ENCODE data around the gene PSIP1.
"Not testable (repeated sequence)": the region's sequence is repeated elsewhere in the genome, so short reads cannot be mapped to it uniquely, and the experiment has no call there.

PSIP1 gene

DNA sequence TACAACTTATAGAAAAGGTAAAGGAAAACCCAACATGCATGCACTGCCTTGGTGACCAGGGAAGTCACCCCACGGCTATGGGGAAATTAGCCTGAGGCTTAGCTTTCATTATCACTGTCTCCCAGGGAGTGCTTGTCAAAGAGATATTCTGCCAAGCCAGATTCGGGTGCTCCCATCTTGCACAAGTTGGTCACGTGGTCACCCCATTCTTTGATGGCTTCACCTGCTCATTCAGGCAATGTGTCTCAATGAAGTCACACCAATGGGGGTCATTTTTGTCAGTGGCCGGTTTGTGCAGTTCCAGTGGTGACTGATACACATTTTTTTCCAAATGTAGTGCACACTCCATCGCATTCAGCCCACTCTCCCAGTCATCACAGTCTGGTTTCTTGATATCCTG, 16.3 kb upstream of the PSIP1 start:
- H3K4me1 ChIP-seq (ENCODE audit: control insufficient read depth, insufficient read depth, low read length, poor library complexity, severe bottlenecking); H3K9me3 ChIP-seq (ENCODE audit: control insufficient read depth, low read length); H3K27ac ChIP-seq (ENCODE audit: low read depth, low read length, severe bottlenecking); H3K4me3 ChIP-seq (ENCODE audit: extremely low read depth, insufficient read depth, low read length, poor library complexity, severe bottlenecking); H3K36me3 ChIP-seq (ENCODE audit: control insufficient read depth, insufficient read depth, low read length): not testable (repeated sequence)
- WGBS, 2 experiments (ENCODE audit: insufficient coverage in 2 of 2), result 90 to 94% methylated on average over 4 to 5 of the region's 5 CpGs

DNA sequence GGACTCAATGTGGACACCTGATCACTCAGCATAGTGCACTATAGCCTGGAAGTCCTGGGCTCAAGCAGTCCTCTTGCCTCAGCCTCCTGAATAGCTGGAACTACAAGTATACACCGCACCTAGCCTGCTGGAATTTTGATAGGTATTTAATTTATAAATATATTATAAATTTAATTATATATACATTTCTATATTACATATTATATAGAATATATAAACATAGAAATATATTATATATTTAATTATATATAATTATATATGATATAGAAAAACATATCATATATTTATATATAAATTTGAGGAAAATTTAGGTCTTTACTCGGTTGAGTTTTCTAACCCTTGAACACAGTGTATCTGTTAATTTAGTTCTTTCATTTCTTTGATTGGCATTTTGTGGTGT, 15.2 kb upstream of the PSIP1 start:
- H3K36me3 ChIP-seq (ENCODE audit: control insufficient read depth, insufficient read depth, low read length), result no peaks in the 10 kb centered on the region
- no CpG with 5 or more reads among the region's 2 CpGs for WGBS, 2 experiments (ENCODE audit: insufficient coverage in 2 of 2)
- no peak overlapping the region for H3K4me3 ChIP-seq (ENCODE audit: extremely low read depth, insufficient read depth, low read length, poor library complexity, severe bottlenecking)
- no peak overlapping the region for H3K27ac ChIP-seq (ENCODE audit: low read depth, low read length, severe bottlenecking)
- no peaks in the 10 kb centered on the region for H3K4me1 ChIP-seq (ENCODE audit: control insufficient read depth, insufficient read depth, low read length, poor library complexity, severe bottlenecking)
- H3K9me3 ChIP-seq (ENCODE audit: control insufficient read depth, low read length), result no peaks in the 10 kb centered on the region

DNA sequence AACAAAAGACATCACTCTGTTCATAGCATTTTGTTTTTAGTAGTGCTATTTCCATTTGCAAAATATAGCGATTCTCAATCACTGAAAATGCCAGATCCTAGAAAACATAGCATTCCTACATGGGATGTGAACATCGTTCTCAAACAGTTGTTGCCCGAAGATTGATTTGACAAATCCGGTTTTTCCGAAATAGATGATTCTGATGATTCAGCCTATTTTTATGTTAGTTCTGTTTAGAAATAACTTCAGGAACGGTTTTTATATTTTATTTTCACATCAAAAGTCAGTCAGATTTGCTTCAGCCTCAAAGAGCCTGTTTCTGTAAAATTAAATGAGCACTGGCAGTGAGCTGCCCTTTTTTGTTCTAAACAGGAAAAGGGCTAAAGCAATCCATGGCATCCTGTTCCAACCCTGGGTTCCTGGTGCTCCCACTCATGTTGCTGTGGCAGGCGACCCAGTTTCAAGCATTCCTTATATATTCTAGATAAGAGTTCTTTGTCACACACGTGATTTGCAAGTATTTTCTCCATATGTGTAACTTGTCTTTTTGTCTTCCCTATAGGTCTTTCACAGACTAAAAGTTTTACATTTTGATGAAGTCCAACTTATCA, 14.2 kb upstream of the PSIP1 start:
- H3K36me3 ChIP-seq (ENCODE audit: control insufficient read depth, insufficient read depth, low read length), result no peaks in the 10 kb centered on the region
- no peaks in the 10 kb centered on the region for H3K9me3 ChIP-seq (ENCODE audit: control insufficient read depth, low read length)
- H3K4me1 ChIP-seq (ENCODE audit: control insufficient read depth, insufficient read depth, low read length, poor library complexity, severe bottlenecking), result no peaks in the 10 kb centered on the region
- H3K27ac ChIP-seq (ENCODE audit: low read depth, low read length, severe bottlenecking), result no peak overlapping the region
- WGBS, 2 experiments (ENCODE audit: insufficient coverage in 2 of 2), result 67 to 100% methylated on average over 1 to 2 of the region's 8 CpGs
- no peak overlapping the region for H3K4me3 ChIP-seq (ENCODE audit: extremely low read depth, insufficient read depth, low read length, poor library complexity, severe bottlenecking)

DNA sequence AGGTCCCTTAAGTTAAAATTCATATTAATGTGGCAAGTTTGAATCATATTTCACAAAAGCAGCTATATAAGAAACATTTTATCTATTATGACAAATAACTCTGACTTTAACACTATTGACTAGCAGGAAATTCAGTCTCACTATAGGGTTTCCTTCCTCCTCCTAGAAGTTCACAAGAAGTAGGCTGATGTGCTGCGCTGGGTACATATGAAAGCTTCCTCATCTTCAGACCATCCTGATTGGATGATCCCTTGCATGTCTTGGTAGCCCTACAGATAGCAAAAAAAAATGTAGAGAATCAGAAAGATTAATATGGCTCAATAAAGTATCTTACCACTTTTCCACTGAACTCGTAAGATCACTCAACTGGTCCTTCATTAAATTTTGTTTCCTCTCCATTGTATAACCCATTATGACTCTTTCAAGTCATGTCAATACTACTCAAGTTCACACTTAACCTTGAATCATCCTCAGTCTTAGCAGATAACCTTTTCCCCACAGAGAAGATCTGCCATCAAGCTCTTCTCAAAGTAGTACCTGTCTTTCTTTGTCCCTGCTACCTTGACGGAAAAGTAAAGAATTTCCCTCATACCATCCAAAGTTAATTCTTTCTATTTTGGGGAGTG, 11.5 kb upstream of the PSIP1 start:
- Histone ChIP-seq H3K27ac (ENCODE audit: low read depth, low read length, severe bottlenecking) (no peak overlapping the region), H3K9me3 (ENCODE audit: control insufficient read depth, low read length) (no peaks in the 10 kb centered on the region), H3K36me3 (ENCODE audit: control insufficient read depth, insufficient read depth, low read length) (no peaks in the 10 kb centered on the region), H3K4me1 (ENCODE audit: control insufficient read depth, insufficient read depth, low read length, poor library complexity, severe bottlenecking) (no peaks in the 10 kb centered on the region), H3K4me3 (ENCODE audit: extremely low read depth, insufficient read depth, low read length, poor library complexity, severe bottlenecking) (no peak overlapping the region)
- WGBS, 2 experiments (ENCODE audit: insufficient coverage in 2 of 2), result 89 to 92% methylated on average over 1 to 2 of the region's 3 CpGs

DNA sequence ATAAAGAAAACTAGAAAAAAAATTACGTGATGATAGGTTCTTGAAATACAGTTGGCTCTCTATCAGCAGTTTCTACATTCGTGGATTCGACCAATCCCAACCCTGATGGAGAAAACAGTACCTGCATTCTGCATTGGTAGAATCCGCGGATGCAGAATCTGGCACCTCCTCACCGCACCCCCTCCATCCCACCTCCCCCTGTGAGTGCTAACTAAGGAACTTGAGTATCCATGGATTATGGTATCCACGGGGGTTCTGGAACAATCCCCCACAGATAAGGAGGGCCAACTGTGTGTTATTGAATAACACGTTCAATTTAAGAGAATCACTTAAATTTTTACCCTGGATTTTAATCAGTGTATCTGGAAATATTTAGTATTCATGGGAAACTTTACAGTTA, 10.5 kb upstream of the PSIP1 start:
- 81 to 97% methylated on average over 4 to 5 of the region's 8 CpGs for WGBS, 2 experiments (ENCODE audit: insufficient coverage in 2 of 2)
- H3K9me3 ChIP-seq (ENCODE audit: control insufficient read depth, low read length), result no peaks in the 10 kb centered on the region
- no peak overlapping the region for H3K27ac ChIP-seq (ENCODE audit: low read depth, low read length, severe bottlenecking)
- H3K4me1 ChIP-seq (ENCODE audit: control insufficient read depth, insufficient read depth, low read length, poor library complexity, severe bottlenecking), result no peaks in the 10 kb centered on the region
- no peak overlapping the region for H3K4me3 ChIP-seq (ENCODE audit: extremely low read depth, insufficient read depth, low read length, poor library complexity, severe bottlenecking)
- H3K36me3 ChIP-seq (ENCODE audit: control insufficient read depth, insufficient read depth, low read length), result no peaks in the 10 kb centered on the region

DNA sequence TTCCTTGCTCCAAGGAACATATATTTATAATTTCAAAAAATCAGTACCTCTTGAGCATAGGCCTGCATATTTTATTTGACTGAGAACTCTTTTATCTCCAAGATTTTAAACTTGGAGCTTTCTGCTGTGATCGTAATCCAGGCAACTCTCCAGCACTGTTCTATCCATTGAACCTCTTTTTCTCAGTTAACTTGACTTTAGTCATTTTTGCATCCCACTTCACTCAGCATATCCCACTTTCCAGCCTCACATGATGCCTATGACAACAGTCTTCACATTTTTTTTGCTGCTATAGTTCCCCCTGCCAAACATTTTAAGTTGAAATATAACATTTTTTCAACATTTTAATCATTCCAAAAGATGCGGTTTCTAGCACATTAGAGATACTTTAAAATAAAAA, 9.1 kb upstream of the PSIP1 start:
- Histone ChIP-seq H3K4me3 (ENCODE audit: extremely low read depth, insufficient read depth, low read length, poor library complexity, severe bottlenecking) (no peak overlapping the region), H3K9me3 (ENCODE audit: control insufficient read depth, low read length) (no peaks in the 10 kb centered on the region), H3K4me1 (ENCODE audit: control insufficient read depth, insufficient read depth, low read length, poor library complexity, severe bottlenecking) (no peaks in the 10 kb centered on the region), H3K27ac (ENCODE audit: low read depth, low read length, severe bottlenecking) (no peak overlapping the region), H3K36me3 (ENCODE audit: control insufficient read depth, insufficient read depth, low read length) (no peaks in the 10 kb centered on the region)
- 100% methylated on average over 1 of the region's 2 CpGs for WGBS, 2 experiments (ENCODE audit: insufficient coverage in 2 of 2)

DNA sequence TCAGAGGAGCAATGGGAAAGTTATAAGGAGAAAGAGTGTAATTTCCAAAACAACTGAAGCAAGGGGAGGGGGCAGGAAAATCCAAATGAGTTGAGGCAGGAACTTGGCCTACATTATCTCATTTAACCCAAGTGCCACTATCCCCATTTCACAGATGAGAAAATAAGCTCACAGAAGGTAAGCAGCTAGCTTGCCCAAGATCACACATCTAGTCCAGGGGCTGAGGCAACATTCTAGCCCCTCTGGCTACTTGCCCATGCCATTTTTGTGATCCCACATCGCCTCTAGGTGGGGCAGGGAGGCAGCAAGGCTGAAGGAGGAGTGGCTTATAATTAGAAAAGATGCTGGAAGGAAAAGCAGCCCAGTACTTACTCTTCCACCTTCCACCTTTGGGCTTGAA, 2.6 kb upstream of the PSIP1 start:
- H3K4me1 ChIP-seq (ENCODE audit: control insufficient read depth, insufficient read depth, low read length, poor library complexity, severe bottlenecking), result peaks cover 5% of the 10 kb centered on the region
- 0% methylated on average over 1 of the region's 1 CpG; no CpG with 5 or more reads in 1 of the 2 experiments for WGBS, 2 experiments (ENCODE audit: insufficient coverage in 2 of 2)
- H3K27ac ChIP-seq (ENCODE audit: low read depth, low read length, severe bottlenecking), result no peak overlapping the region
- no peaks in the 10 kb centered on the region for H3K9me3 ChIP-seq (ENCODE audit: control insufficient read depth, low read length)
- H3K36me3 ChIP-seq (ENCODE audit: control insufficient read depth, insufficient read depth, low read length), result peaks cover 10% of the 10 kb centered on the region
- no peak overlapping the region for H3K4me3 ChIP-seq (ENCODE audit: extremely low read depth, insufficient read depth, low read length, poor library complexity, severe bottlenecking)

DNA sequence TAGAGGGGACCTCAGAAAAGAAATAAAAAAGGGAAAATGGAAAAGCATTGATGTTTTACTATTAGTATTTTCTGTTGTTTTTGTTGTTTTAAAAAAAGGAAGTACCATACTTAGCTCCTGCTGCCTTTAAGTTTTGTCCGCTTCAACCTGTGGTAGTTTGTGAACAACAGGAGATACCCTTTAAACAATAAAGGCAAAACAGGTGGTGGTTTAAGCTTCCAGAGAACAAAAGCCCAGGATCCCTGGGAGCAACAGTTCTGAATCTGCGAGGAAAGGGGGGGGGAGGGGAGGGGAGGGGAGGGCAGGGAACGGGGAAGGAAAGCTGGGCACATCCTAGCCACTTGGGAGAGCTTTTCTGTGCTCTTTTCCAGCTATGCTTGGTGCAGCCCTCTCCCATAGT, 2.1 kb upstream of the PSIP1 start:
- Histone ChIP-seq H3K4me1 (ENCODE audit: control insufficient read depth, insufficient read depth, low read length, poor library complexity, severe bottlenecking) (peaks cover 5% of the 10 kb centered on the region), H3K4me3 (ENCODE audit: extremely low read depth, insufficient read depth, low read length, poor library complexity, severe bottlenecking) (no peak overlapping the region), H3K36me3 (ENCODE audit: control insufficient read depth, insufficient read depth, low read length) (peaks cover 14% of the 10 kb centered on the region), H3K9me3 (ENCODE audit: control insufficient read depth, low read length) (no peaks in the 10 kb centered on the region), H3K27ac (ENCODE audit: low read depth, low read length, severe bottlenecking) (no peak overlapping the region)
- 40% methylated on average over 1 of the region's 3 CpGs; no CpG with 5 or more reads in 1 of the 2 experiments for WGBS, 2 experiments (ENCODE audit: insufficient coverage in 2 of 2)

DNA sequence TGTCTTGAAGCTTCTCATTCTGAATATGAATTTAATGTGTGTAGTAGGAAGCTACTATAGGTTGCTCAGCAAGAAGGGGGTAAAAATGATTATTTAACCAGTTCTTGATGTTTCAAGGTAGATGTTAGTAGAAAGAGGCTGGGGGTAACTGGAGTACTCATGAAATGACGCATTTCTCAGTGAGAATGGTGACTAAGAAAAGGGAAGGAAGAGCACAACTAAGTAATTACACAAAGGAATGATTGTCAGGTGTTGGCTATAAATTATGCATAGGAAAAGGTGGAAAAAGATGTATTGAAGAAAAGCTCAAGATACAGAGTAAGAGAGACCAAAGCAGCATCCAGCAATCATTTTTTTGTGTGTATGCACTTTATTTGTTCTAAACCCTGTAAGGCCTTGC, 1.4 kb upstream of the PSIP1 start:
- H3K36me3 ChIP-seq (ENCODE audit: control insufficient read depth, insufficient read depth, low read length), result peaks cover 20% of the 10 kb centered on the region
- WGBS, 2 experiments (ENCODE audit: insufficient coverage in 2 of 2), result 57 to 90% methylated on average over 1 of the region's 1 CpG
- H3K9me3 ChIP-seq (ENCODE audit: control insufficient read depth, low read length), result no peaks in the 10 kb centered on the region
- H3K4me3 ChIP-seq (ENCODE audit: extremely low read depth, insufficient read depth, low read length, poor library complexity, severe bottlenecking), result no peak overlapping the region
- peaks cover 5% of the 10 kb centered on the region for H3K4me1 ChIP-seq (ENCODE audit: control insufficient read depth, insufficient read depth, low read length, poor library complexity, severe bottlenecking)
- H3K27ac ChIP-seq (ENCODE audit: low read depth, low read length, severe bottlenecking), result no peak overlapping the region

DNA sequence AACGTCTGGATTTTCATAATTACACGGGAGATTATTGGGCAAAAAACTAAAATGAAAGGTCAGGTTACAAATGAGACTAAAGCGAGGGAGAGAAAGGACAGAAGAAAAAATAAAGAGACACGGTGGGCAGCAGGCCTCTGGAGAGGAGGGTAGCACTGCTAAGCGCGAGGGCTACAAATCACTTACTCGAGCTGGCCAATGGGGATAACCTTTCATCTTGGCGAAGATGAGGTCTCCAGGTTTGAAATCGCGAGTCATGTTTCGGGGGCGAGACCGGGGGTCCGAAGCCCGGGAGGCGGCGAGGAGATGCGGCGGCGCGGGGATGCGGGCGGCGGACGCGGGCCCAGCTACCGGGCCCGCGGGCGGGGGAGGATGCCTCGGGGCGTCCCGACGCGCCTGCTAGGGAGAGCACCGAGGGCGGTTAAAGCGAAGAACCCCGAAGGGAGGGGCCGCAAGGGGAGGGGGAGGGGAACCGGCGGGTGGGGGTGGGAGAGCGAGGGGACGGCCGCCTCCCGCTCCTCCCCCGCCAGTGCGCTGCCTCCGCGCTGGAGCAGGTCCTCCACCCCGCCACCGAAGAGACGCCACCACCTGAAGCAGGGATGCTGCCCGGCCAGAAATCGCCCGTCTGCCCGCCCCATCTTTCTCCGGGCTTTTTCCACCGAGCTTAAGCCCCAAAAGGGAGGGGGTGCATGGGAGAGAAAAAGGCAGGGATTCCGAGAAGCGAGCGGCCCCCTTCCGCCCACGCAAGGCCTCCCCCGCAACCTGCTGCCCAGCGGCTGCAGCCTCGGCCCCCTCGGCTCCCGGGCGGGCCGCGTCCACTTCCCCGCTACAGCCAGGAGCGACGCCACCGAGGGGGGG, 610 bp downstream of the PSIP1 start:
- Histone ChIP-seq H3K27ac (ENCODE audit: low read depth, low read length, severe bottlenecking) (peak overlapping the region; percentile 100), H3K9me3 (ENCODE audit: control insufficient read depth, low read length) (no peaks in the 10 kb centered on the region), H3K36me3 (ENCODE audit: control insufficient read depth, insufficient read depth, low read length) (peaks cover 36% of the 10 kb centered on the region), H3K4me1 (ENCODE audit: control insufficient read depth, insufficient read depth, low read length, poor library complexity, severe bottlenecking) (peaks cover 5% of the 10 kb centered on the region), H3K4me3 (ENCODE audit: extremely low read depth, insufficient read depth, low read length, poor library complexity, severe bottlenecking) (peak overlapping the region; percentile 87)
- 0 to 1% methylated on average over 19 to 33 of the region's 76 CpGs for WGBS, 2 experiments (ENCODE audit: insufficient coverage in 2 of 2)

DNA sequence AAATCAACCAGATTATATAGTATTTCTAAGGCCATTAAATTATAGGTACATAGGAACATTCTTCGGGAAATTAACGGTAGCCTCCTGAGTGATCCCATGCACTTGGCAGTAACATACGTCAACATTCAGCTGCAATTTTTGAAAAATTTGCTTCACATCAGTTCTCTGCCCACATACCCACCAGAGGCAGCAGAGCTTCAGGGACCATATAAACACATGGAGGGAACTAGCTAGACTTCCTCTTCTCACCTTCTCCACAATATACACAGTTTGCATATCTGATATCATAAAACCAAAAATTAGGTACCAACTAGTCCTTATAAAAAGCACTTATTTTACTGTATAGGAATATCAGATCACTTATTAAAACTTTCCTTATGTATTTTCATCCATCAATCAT, 4.8 kb downstream of the PSIP1 start:
- Histone ChIP-seq H3K36me3 (ENCODE audit: control insufficient read depth, insufficient read depth, low read length) (peaks cover 76% of the 10 kb centered on the region), H3K27ac (ENCODE audit: low read depth, low read length, severe bottlenecking) (no peak overlapping the region), H3K4me3 (ENCODE audit: extremely low read depth, insufficient read depth, low read length, poor library complexity, severe bottlenecking) (no peak overlapping the region), H3K9me3 (ENCODE audit: control insufficient read depth, low read length) (no peaks in the 10 kb centered on the region), H3K4me1 (ENCODE audit: control insufficient read depth, insufficient read depth, low read length, poor library complexity, severe bottlenecking) (peaks cover 5% of the 10 kb centered on the region)
- WGBS, 2 experiments (ENCODE audit: insufficient coverage in 2 of 2), result 88 to 94% methylated on average over 1 to 3 of the region's 3 CpGs
